ENCODE measurements around the gene DLL1. TPM values are rescaled to one million over a fixed set of nuclear protein-coding genes. Genes with fewer than 3 reads are reported as not detected.
A peak's percentile ranks its signal among the peaks of the same experiment; 100 is the strongest.

DLL1 gene
- total RNA-seq, 1 experiment from 2014 or later: 4.6 TPM

DNA sequence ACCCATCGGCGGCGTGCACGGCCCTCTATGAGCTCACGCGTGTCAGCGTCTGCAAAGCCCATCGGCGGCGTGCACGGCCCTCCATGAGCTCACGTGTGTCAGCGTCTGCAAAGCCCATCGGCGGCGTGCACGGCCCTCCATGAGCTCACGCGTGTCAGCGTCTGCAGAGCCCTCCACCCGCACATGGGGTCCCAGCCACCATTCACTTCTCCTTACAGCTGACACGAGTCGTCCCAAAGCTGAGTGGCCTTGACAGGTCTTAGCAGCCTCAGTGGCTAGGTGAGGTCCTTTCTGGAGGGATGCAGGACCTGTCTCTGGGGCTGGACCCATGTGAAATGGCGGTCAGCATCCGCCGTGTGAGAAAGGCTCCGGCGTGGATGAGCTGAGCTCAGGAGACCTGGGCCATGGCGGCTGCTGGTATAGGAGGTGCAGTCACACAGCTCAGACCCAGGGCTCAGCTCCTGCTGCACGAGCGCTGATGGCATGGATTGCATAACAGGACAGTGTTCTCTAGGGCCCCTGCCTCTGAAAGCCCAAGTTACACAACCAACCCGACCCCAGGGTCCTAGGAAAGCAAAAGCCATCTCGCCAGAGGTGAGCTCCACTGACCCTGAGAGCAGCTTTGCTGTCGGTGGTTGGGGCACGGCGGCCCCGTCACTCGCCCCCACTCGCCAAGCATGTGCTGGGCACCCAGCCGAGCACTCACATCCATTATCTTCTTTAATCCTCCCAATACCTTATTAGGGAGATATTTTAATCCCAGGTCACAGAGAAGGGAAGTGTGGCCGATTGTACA lies 38.9 kb downstream of the DLL1 start:
- no peak for DNase-seq (ENCODE audit: low read depth)

DNA sequence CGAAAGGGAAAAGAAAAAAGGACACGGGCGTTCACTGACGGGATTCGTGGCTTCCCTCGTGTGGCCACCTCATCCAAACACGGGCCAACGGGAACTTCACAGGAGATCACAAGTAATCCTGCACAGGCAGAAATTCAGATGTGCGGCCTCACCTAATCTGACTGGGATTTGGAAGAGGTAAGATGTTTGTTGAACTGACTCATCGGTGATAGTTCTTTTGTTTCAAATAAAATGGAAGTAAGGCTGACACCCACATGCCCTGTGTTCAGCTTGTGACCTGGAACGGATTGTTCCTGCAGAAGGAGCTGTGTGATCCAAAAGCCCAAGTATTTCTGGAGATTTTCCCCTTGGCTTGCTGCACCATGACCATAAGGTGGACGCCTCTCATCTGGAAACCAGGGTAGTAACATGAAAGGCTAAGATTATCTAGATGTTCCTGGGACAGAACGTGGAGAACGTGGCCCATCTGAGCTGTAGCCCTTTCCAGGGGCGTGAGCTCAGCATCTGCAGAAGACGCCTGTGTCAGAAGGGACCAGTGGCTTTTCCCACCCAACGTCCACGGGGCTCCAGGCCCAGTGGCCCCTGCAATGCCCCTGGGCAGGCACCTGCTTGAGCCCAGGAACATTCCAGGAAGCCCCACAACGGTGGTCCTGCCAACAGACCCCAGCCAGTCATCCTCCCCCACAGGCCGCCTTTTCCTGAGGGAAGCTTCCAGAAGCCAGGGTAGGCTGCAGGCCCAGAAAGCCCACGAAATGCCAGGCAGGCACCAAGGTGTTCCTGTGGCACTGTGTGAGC lies 39.7 kb downstream of the DLL1 start:
- no peak for DNase-seq (ENCODE audit: low read depth)

DNA sequence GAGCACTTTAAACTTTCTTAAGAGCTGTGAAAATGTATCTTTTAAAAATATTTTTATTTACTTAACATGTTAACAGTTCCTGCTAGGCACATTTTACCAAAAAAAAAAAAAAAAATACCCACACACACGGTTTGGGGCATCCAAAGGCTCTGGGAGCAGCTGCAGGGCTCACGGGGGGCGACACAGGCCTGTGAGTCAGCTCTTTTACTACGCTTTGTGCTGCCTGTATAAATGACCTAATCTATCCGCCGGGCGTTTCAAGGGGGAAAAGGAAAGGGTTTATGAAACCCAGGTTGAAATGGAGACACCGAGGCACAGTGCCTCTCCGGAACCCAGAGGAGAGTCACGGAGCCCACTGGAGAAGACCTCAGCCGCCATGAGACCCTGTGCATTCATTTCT lies 40.4 kb downstream of the DLL1 start:
- peak; percentile 62 for DNase-seq (ENCODE audit: low read depth)

DNA sequence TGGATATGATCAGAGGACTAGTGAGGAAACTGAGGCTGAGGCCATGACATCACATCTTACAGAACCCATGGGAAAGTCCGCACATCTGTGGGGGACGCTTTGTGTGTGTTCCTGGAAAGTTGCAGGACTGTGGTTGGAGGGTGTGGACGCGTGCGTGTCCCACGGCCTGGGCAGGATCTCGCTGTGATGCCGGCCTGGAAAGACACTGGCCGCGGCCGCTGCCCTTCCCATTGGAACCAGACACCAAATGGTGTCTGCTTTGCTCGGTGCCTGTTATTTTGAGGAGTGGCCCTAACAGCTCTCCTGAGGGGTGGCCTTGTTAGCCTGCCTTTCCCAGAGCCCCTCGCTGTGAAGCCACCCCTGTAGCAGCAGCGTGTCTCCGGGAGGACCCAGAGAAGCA lies 41.1 kb downstream of the DLL1 start:
- DNase-seq (ENCODE audit: low read depth): no peak

- no peak for DNase-seq (ENCODE audit: low read depth)
These were observed 41.8 kb downstream of the DLL1 start for GRCh38 chr6:170248861-170249600.

GRCh38 chr6:170248111-170248805 lies 42.6 kb downstream of the DLL1 start:
- no peak for DNase-seq (ENCODE audit: low read depth)

- peak; percentile 46 for DNase-seq (ENCODE audit: low read depth)
These were observed 43.6 kb downstream of the DLL1 start for GRCh38 chr6:170247178-170247701.

GRCh38 chr6:170245475-170245992 lies 45.3 kb downstream of the DLL1 start:
- DNase-seq (ENCODE audit: low read depth): no peak

DNA sequence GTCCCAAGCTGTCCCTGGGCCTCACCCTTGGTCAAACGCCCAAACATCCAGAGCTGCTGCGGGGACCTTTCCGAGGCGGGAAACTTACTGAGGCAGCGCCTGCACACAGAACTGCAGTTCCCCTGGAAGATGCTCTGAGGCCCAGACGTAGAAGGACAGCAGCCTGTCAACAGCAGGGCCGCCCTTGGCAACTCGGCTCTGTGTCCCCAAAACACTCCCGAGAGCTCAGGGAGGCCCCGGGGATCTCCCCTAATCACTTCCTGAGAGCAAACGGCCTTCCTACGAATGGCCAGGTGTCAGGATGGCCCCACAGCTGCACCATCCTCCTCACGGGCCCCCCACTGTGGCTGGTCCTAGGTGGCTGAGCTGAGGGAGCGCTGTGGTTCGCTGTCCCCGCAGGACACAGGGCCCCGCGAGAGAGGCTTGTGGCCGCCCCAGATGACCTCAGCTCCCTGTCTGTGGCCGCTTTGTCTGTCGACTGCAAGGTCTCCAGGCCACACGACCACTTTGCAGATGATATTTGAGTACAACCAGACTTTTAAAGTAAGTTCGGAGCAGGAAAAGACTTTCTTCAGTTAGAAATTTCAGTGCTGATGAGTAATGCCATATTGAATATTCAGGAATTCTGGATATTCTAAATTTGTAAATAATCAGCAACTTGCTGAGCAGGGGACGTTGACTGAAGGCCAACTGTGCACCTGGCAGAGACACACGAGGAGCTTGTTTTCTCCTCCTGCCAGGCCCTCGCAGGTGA lies 46.0 kb downstream of the DLL1 start:
- no peak for DNase-seq (ENCODE audit: low read depth)

GRCh38 chr6:170243791-170244291 lies 47.0 kb downstream of the DLL1 start:
- no peak for DNase-seq (ENCODE audit: low read depth)

GRCh38 chr6:170243386-170243785 lies 47.5 kb downstream of the DLL1 start:
- DNase-seq (ENCODE audit: low read depth): no peak

DNA sequence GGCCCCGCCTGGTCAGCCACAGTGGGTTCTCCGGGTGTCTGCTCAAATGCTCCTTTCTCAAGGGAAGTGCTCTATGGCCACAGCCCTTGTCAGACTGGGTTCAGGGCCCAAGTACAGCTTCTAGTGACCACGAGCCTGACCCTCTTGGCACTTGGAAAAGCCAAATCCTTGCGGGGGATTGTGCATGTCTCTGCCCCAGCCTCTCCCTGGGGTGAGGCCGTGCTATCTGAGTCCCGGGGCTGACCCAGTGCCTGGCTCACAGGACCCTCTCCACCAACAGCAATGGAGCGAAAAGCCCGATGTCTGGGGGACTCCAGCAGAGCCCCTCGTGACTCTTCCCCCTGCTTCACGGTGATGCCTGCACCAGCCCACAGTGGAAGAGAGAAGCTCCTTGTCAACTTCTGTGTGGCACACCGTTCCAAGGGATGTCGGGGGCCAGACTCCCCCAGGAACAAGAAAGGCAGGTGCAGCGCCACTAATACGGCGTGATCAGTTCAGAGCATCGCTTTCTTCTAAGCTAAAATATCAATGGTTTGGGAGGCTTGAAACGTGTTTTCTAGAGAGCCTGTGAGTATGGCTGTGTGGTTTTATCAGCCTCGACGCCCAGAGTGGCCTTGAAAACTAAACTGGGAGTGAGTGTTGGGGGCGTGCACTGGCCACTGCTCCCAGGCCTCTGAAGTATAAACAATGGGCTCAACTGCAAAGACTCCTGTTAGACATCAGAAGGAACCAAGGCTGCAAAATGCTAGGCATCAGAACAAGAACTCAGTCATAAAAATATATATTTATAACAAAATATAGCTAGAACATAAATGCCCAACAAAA lies 51.9 kb downstream of the DLL1 start:
- DNase-seq (ENCODE audit: low read depth): no peak

- no peak for DNase-seq (ENCODE audit: low read depth)
These were observed 52.7 kb downstream of the DLL1 start for GRCh38 chr6:170237999-170238740.

DNA sequence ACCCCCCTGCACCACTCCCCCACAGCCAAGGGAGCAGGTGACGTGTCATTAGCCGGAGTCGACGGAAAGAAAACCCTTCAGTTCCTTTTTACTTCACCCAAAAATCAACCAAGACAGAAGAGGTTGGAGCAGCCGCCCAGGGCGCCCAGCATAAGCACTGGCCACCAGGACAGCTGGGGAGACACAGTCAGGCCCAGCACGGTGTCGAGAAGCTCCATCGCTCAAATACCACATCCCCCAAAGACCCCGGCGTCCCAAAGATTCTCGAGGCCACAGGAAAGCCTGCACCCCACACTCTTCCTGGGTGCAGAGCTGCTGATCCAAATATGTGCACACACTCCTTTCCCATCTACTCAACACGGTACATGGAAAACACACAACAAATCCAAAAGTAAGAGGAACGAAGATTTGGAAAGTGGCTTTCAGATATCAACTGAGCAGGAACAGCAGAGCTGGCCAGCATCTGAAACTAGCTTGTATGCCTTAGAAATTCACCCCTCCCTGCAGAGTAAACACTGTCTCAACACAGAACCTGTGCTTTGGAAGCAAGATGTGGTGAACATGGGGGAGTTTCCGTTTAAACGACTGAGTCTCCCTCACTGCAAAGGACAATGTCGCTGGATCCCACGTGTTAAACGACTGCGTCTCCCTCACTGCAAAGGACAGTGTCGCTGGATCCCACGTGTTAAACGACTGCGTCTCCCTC lies 54.6 kb downstream of the DLL1 start:
- no peak for DNase-seq (ENCODE audit: low read depth)

- DNase-seq (ENCODE audit: low read depth): no peak
These were observed 55.3 kb downstream of the DLL1 start for GRCh38 chr6:170235391-170236125.

DNA sequence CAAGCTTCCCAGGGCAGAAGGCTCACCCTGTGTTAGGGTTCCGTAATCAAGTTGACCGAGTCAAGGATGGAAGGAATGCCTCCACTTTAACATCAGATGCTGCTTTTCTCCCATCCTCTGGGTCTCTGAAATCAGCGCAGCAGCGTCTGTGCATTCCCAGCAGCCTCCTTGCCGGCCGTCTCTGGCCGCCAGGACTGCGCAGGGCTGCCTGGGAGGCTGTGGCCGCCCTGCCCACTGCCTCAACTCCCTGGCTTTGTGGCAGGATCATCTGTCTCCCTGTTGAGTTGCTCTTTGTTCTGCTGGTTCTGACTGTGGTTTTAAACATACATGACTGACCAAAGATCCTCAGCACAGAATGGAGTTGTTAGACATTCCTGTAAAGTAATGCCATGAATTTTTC lies 56.5 kb downstream of the DLL1 start:
- DNase-seq (ENCODE audit: low read depth): no peak
